ENCODE data around the gene ALK. TPM values are rescaled to one million over a fixed set of nuclear protein-coding genes. Genes with fewer than 3 reads are reported as not detected.

Gene ALK
- total and polyA plus RNA-seq, 10 of the 15 experiments (the other 5 are each of a cell fraction or from before 2014, with no cell fraction given) = 0.11 TPM; not detected in 9

DNA sequence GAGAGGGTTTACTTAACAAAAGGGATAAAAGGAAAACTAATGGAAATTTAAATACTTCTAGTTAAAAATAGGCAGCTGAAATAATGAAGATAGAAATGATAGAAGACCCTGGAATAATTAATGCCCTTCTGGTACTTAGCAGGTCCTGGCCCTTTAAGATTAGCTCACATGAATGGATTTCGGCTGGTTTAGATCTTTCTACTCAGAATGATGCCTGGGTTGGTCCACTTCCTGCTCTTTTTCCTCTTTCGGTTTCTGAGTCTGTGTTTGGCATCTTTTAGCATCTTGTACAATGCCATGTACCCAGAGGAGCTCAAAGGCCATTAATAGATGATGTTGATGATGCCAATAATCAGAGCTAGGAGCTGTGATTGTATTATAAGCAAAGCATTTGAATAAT lies 515.7 kb downstream of the ALK start:
- FAIRE-seq (no peak), ATAC-seq (no peak)
- no TSS peak for BruUV-seq (replicated peaks)

More for the DNA sequence above, 515.7 kb downstream of the ALK start:
- Histone ChIP-seq H4K20me1 (ENCODE audit: control insufficient read depth, insufficient read depth) (no peaks in the 10 kb centered on the region), H3K4me3 (no peak overlapping the region), H3K9me3 (replicated peaks; ENCODE audit: control insufficient read depth, insufficient read depth, low read length) (no peaks in the 10 kb centered on the region), H3K36me3 (ENCODE audit: control insufficient read depth in 2 of 2, insufficient read depth in 2 of 2, low read length in 1 of 2) (no peaks in the 10 kb centered on the region), H3K27me3 (replicated peaks in 1 of 2; ENCODE audit: control insufficient read depth in 2 of 2, insufficient read depth in 2 of 2, low read length in 1 of 2) (peaks cover 1 to 4% of the 10 kb centered on the region in 2 experiments; a peak in 3 of 4 replicates), H3K79me2 (ENCODE audit: control insufficient read depth, insufficient read depth, low read length) (no peaks in the 10 kb centered on the region), H3K4me1 (ENCODE audit: control insufficient read depth, insufficient read depth, low read length) (no peaks in the 10 kb centered on the region), H3K4me2 (ENCODE audit: control insufficient read depth, insufficient read depth) (no peak overlapping the region), H2AFZ (ENCODE audit: control insufficient read depth, low read depth, low read length) (no peak overlapping the region), H3K9ac (ENCODE audit: control insufficient read depth, insufficient read depth, low read length) (no peak overlapping the region), H3K27ac (ENCODE audit: control insufficient read depth, insufficient read depth) (no peak overlapping the region)
- ChIA-PET CTCF (no interaction called here), SMC1A (ENCODE audit: uncharacterized antibody, unreplicated experiment) (no interaction called here), RAD21 (ENCODE audit: unreplicated experiment) (no interaction called here), POLR2A (interaction anchor here (0.6 kb wide), 1 partner anchor 371 kb away, joined by 7 read pairs; no protein-coding TSS in a partner anchor)
- in situ Hi-C loops (cut with MboI) = no loop called here
- TF ChIP-seq ZNF622 (IDR thresholded peaks at IDR 0.05) (no peak), POLR2A (IDR thresholded peaks at IDR 0.05; ENCODE audit: low read depth, low read length) (no peak), RELB (IDR thresholded peaks at IDR 0.05; ENCODE audit: low read depth) (no peak), ZNF24 (IDR thresholded peaks at IDR 0.05) (no peak), YY1 (IDR thresholded peaks at IDR 0.05; ENCODE audit: low read depth, low read length) (no peak), TCF7 (IDR thresholded peaks at IDR 0.05; ENCODE audit: borderline replicate concordance) (no peak), BACH1 (IDR thresholded peaks at IDR 0.05; ENCODE audit: borderline replicate concordance) (no peak), MAX (IDR thresholded peaks at IDR 0.05; ENCODE audit: low read depth, low read length) (no peak)
- TF ChIP-seq, protein P1, sequence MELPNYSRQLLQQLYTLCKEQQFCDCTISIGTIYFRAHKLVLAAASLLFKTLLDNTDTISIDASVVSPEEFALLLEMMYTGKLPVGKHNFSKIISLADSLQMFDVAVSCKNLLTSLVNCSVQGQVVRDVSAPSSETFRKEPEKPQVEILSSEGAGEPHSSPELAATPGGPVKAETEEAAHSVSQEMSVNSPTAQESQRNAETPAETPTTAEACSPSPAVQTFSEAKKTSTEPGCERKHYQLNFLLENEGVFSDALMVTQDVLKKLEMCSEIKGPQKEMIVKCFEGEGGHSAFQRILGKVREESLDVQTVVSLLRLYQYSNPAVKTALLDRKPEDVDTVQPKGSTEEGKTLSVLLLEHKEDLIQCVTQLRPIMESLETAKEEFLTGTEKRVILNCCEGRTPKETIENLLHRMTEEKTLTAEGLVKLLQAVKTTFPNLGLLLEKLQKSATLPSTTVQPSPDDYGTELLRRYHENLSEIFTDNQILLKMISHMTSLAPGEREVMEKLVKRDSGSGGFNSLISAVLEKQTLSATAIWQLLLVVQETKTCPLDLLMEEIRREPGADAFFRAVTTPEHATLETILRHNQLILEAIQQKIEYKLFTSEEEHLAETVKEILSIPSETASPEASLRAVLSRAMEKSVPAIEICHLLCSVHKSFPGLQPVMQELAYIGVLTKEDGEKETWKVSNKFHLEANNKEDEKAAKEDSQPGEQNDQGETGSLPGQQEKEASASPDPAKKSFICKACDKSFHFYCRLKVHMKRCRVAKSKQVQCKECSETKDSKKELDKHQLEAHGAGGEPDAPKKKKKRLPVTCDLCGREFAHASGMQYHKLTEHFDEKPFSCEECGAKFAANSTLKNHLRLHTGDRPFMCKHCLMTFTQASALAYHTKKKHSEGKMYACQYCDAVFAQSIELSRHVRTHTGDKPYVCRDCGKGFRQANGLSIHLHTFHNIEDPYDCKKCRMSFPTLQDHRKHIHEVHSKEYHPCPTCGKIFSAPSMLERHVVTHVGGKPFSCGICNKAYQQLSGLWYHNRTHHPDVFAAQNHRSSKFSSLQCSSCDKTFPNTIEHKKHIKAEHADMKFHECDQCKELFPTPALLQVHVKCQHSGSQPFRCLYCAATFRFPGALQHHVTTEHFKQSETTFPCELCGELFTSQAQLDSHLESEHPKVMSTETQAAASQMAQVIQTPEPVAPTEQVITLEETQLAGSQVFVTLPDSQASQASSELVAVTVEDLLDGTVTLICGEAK (IDR thresholded peaks at IDR 0.05; ENCODE audit: borderline replicate concordance) = no peak
- DNase-seq (ENCODE audit: low read depth, low spot score) = no peak
- intact Hi-C loops (cut with micrococcal nuclease; ENCODE audit: unreplicated experiment) = no loop called here
- 3% methylated on average over 2 of the region's 2 CpGs for WGBS (ENCODE audit: insufficient coverage, insufficient replicate concordance, low lambda C conversion rate, missing lambda C conversion rate)

Data from GM12878 (cell line).